C4-2B (cell line): ENCODE results near the gene HBQ1.

Source experiments
- CTCF ChIP-seq: fragments of 450-650 bp; conservative IDR thresholded peaks from 2 replicates; pipeline ENCODE4 v1.5.1; 2017; ENCODE audit warnings: mild to moderate bottlenecking
- ZFX ChIP-seq: fragments of 450-650 bp; IDR thresholded peaks from 2 replicates; pipeline ENCODE4 v1.6.1; 2017

GRCh38 chr16:133716-134115, 46.5 kb upstream of the HBQ1 start:
- TF ChIP-seq CTCF, result no peak
- no peak for TF ChIP-seq ZFX
